Measurements from ENCODE around the gene CCDC158. TPM values are rescaled to one million over a fixed set of nuclear protein-coding genes. Genes with fewer than 3 reads are reported as not detected.

Gene CCDC158
- total and polyA plus RNA-seq, 2 experiments from 2014 or later = 0.06 TPM; not detected in 1

GRCh38 chr4:76376534-76376933, 44.4 kb downstream of the CCDC158 start:
- H3K9me3 ChIP-seq (ENCODE audit: low read depth) = no peaks in the 10 kb centered on the region

GRCh38 chr4:76375703-76376102, 45.2 kb downstream of the CCDC158 start:
- DNase-seq (ENCODE audit: low read depth in 1 of 2, low spot score in 1 of 2) = no peak
- no peaks in the 10 kb centered on the region for H3K9me3 ChIP-seq (ENCODE audit: low read depth)
- H3K27me3 ChIP-seq = no peaks in the 10 kb centered on the region
- no peak for TF ChIP-seq CTCF (IDR thresholded peaks at IDR 0.05; ENCODE audit: low read depth, low read length)
- H3K36me3 ChIP-seq = no peaks in the 10 kb centered on the region
- H3K27ac ChIP-seq = no peak overlapping the region
- peaks cover 11% of the 10 kb centered on the region for H3K4me1 ChIP-seq (ENCODE audit: low read depth)
- no peak overlapping the region for H3K4me3 ChIP-seq

More at GRCh38 chr4:76376534-76376933, 44.4 kb downstream of the CCDC158 start:
- Histone ChIP-seq H3K27me3 (no peaks in the 10 kb centered on the region), H3K4me3 (no peak overlapping the region), H3K4me1 (ENCODE audit: low read depth) (peaks cover 11% of the 10 kb centered on the region), H3K36me3 (no peaks in the 10 kb centered on the region), H3K27ac (no peak overlapping the region)
- no peak for DNase-seq (ENCODE audit: low read depth in 1 of 2, low spot score in 1 of 2)
- TF ChIP-seq CTCF (IDR thresholded peaks at IDR 0.05; ENCODE audit: low read depth, low read length) = no peak

GRCh38 chr4:76374798-76375197, 46.1 kb downstream of the CCDC158 start:
- H3K36me3 ChIP-seq = no peaks in the 10 kb centered on the region
- no peak overlapping the region for H3K27ac ChIP-seq
- DNase-seq (ENCODE audit: low read depth in 1 of 2, low spot score in 1 of 2) = no peak
- H3K4me3 ChIP-seq = no peak overlapping the region
- H3K4me1 ChIP-seq (ENCODE audit: low read depth) = peaks cover 11% of the 10 kb centered on the region
- H3K27me3 ChIP-seq = no peaks in the 10 kb centered on the region
- no peak for TF ChIP-seq CTCF (IDR thresholded peaks at IDR 0.05; ENCODE audit: low read depth, low read length)
- no peaks in the 10 kb centered on the region for H3K9me3 ChIP-seq (ENCODE audit: low read depth)

GRCh38 chr4:76373919-76374552, 46.9 kb downstream of the CCDC158 start:
- H3K4me3 ChIP-seq = no peak overlapping the region
- no peak overlapping the region for H3K27ac ChIP-seq
- no peaks in the 10 kb centered on the region for H3K36me3 ChIP-seq
- H3K27me3 ChIP-seq = no peaks in the 10 kb centered on the region
- peak in 1 of 2 donors; percentile 53 for DNase-seq (ENCODE audit: low read depth in 1 of 2, low spot score in 1 of 2)
- peaks cover 11% of the 10 kb centered on the region for H3K4me1 ChIP-seq (ENCODE audit: low read depth)
- H3K9me3 ChIP-seq (ENCODE audit: low read depth) = no peaks in the 10 kb centered on the region
- TF ChIP-seq CTCF (IDR thresholded peaks at IDR 0.05; ENCODE audit: low read depth, low read length) = no peak

- no peak for DNase-seq (ENCODE audit: low read depth in 1 of 2, low spot score in 1 of 2)
- Histone ChIP-seq H3K4me3 (no peak overlapping the region), H3K9me3 (ENCODE audit: low read depth) (no peaks in the 10 kb centered on the region), H3K36me3 (no peaks in the 10 kb centered on the region), H3K27me3 (no peaks in the 10 kb centered on the region), H3K27ac (no peak overlapping the region), H3K4me1 (ENCODE audit: low read depth) (no peaks in the 10 kb centered on the region)
- no peak for TF ChIP-seq CTCF (IDR thresholded peaks at IDR 0.05; ENCODE audit: low read depth, low read length)
These were observed 54.2 kb downstream of the CCDC158 start for GRCh38 chr4:76366737-76367136.

Data from cardiac muscle cell (in vitro differentiated cells and primary cell).